Right kidney (tissue), 1 donor: ENCODE data around the gene SHISA6.
"Not testable (repeated sequence)": the region's sequence is repeated elsewhere in the genome, so short reads cannot be mapped to it uniquely, and the experiment has no call there.

Experiments
- DNase-seq: peaks from one replicate; pipeline ENCODE4 v3.0.0-alpha.2; 2016

SHISA6 gene

GRCh38 chr17:11302401-11303186 lies 61.6 kb downstream of the SHISA6 start:
- DNase-seq: no peak

DNA sequence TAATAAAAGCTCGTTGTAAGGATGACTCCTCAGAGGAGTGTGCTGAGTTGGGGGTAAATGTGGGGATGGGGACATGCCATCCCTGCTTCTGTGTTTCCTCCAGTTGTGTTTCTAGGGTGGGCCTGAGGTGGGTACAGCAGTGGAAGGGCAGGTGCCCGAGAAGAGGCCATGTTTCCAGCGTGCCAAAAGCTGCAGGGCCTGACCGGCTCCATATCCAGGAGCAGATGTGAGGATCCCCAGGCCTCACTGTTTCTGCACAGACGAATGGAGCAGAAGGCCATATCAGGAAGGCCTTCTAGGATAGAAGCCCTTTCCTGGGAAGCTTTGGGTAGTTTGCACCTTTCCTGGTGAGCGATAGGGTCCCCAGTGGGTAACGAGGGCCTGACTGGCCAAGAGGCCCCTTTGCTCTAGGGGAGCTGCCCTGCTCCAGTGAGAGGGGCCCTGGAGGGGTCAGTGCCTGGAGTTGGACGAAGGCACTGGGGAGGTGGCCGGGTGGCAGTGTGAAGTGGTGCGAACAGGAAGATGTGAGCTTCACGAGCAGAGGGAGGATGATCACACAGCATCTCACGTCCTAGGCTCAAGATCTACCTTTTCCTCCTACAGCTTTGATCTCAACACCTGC lies 62.9 kb downstream of the SHISA6 start:
- no peak for DNase-seq

DNA sequence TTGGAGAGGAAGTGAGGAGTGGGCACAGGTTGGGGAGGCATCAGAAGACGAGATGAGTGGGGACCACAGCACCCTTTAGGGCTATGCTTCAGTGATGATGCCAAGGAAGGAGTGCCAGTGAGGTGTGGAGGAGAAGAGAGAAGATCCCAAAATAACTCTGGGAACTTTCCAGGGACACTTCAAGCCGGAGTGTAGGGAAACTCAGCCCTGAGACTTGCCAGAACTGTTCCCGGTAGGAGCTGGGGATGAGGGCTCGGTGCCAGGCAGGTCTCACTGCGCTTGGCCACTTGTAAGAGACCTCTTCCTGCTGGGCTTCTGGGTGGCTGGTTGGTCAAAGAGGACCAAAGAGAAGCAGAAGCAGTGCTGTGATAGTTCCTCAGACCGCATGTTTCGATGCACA lies 63.6 kb downstream of the SHISA6 start:
- no peak for DNase-seq

GRCh38 chr17:11305524-11305923 lies 64.5 kb downstream of the SHISA6 start:
- no peak for DNase-seq

DNA sequence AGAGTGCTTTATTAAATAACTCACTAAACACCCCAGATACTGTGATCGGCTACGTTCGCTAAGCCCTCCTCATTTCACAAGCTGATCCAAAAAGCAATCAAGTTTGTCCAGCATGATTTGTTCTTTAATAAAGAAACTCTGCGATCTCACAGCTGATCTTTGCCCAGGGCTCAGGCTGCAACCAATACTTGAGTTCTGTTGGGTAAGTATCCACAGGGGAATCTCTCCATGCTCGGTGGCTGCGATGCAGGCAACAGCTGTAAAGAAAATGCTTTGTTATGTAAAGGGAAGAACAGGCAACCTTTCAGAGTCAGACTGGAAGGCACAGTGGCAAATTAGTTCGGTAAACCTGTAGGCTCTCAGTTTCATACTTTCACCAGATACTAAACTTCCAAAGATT lies 67.5 kb downstream of the SHISA6 start:
- no peak for DNase-seq

- DNase-seq: no peak
Observed at GRCh38 chr17:11309033-11309432, 68.0 kb downstream of the SHISA6 start.

DNA sequence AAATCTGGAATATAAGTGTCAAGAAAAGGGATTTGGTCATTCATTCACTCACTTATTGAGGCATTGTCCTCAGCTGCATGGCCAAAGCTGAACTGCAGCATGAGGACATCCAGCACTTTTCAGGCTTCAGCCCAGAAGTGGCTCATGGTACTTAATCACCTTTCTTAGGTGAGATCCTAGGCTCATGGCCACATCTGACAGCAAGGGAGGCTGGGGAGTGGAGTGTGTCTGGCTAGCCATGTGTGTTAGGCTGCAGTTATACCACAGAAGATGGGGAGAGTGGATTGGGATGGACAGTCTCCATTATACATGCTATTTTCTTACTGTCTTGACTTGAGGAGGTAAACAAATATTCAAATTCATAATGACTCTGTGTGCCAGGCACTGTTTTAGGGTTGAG lies 68.8 kb downstream of the SHISA6 start:
- no peak for DNase-seq

- not testable (repeated sequence) for DNase-seq
Observed at GRCh38 chr17:11316451-11316850, 75.4 kb downstream of the SHISA6 start.

GRCh38 chr17:11318207-11318606 lies 77.2 kb downstream of the SHISA6 start:
- no peak for DNase-seq

- DNase-seq: no peak
Observed at GRCh38 chr17:11319894-11320293, 78.9 kb downstream of the SHISA6 start.

DNA sequence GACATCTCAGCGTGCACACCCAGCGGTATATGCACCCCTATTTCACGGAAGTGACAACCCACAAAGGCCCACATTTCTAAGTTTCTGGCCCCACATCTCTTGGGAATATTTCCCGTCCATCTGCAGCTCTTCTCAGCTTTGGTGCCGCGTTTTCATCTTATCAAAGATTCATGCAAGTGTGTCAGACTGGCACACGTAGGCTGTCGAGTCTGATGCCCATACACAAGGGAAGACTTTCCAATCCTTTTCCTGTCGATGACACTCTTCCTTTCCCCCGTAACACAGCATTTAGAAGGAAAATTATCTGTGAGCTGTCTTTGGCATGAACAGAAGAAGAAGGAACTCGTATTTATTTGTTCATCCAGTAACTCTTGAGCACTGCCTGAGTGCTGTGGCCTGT lies 83.0 kb downstream of the SHISA6 start:
- DNase-seq: no peak

GRCh38 chr17:11324846-11325420 lies 83.9 kb downstream of the SHISA6 start:
- DNase-seq: no peak

DNA sequence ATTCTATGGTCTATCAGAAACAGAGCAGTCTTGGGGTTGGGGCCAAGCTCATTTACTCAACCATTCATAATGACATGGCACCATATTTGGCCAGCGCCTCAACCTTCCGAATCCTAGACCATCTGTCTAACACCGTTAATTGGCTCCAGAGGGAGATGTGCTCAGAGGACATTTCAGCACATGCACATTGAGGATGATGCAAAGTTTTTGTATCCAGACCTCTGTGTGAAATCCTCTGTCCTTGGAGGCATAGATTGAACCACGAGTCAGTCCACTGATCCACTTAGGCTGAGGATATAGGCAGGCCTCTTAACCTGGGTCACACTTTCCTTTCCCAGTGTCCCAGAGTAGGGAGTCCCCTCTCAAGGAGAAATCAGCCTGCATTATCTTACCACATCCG lies 85.5 kb downstream of the SHISA6 start:
- DNase-seq: no peak

GRCh38 chr17:11328770-11329169 lies 87.8 kb downstream of the SHISA6 start:
- no peak for DNase-seq

- DNase-seq: no peak
Observed at GRCh38 chr17:11330006-11330405, 89.0 kb downstream of the SHISA6 start.

GRCh38 chr17:11330826-11331225 lies 89.8 kb downstream of the SHISA6 start:
- no peak for DNase-seq

DNA sequence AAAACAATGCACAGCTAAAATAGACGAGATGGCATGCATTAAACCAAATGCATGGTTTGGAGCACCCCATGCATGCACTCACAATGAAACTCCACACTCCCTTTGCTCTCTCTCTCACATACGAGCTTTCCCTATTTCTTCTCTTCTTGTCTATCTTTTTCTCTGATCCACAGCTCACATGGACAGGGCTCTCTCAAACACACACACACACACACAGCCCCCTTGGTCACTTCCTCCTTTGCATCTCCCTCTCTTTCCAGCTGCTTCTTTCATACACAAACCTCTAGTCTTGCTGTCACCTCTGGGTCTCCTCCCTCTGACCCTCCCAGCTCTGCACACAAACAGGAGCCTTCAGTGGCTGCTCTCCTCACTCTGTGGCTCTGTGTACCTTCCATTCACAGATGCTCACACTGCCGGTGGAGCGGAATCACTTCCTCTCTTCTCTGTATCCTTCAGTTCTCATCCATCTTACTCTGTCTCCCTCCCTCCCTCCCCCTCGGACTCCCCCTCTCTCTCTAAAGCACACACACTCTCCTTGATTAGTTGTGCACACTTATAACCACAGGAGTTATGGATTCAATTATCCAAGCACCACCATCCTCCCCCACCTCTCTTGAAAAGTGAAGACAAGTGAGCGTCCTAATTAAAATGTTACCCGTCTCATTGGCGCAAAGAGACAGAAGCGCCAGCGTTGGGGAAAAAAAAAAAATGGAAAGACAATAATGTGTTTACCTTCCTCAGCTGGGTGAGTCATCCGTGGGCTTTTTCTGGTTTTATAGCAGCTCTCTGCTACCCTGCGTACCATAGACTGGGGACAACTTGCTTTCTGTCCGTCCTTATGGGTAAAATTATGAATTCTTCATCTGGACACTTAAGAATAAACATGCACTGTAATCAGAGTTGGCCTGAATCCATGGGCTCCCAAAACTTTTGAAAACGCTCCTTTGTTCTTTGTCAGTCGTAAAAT lies 90.8 kb downstream of the SHISA6 start:
- DNase-seq: no peak

DNA sequence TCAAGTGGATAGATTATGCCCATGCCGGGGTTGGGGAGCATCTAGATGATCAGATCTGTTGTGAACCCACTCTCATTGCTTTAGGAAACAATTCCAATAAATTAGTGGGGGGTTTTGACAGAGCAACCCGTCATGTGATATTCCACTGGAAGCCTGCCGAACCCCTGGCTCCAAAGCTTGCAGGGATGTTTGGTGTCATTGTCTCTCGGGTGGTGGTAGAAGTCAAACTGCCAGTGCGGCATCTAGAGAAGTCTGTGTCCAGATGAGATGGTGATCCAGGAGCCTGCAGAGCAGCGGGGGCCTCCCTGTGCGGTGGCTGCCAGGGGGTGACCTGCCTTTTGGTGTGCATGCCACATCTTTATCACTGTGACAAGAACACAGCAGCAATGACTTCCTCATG lies 91.7 kb downstream of the SHISA6 start:
- no peak for DNase-seq

- no peak for DNase-seq
Observed at GRCh38 chr17:11334493-11334892, 93.5 kb downstream of the SHISA6 start.

DNA sequence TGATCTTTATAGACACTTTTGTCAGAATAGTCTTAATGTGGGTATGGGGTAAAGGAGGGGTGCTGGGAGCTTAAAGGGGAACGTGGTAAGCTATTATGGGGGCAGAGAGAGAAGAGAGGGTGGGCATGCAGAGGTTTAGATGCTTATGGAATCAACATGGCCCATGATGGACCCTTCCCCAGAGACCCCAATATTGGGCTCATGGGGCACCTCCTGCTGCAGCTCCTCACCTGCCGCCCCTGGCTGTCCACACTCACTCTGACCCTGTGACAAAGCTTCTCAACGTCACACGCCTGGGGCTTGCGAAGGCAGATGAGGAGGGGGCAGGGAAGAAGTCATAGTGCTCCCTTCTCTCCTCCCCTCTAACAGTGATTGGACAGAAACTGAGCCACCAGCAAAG lies 95.3 kb downstream of the SHISA6 start:
- DNase-seq: no peak

DNA sequence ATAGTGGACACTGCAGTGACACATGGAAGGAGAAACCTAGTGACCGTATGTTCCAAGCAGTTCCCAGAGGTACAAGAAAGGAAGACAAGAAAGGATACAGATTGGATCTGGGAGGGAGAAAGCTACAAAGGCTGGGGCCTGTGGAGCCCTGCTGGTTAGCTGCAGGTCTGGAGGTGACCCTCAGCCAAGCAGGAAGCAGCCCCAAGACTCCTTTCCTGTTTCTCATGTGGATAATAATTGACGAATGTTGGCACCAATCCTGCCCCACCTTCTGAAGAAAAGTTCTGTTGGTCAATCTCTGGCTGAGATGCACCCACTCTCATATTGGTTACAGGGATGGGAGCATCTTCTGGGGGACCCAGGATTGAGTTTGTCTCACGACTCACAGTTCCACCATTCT lies 99.8 kb downstream of the SHISA6 start:
- no peak for DNase-seq

- no peak for DNase-seq
Observed at GRCh38 chr17:11342138-11342537, 101.1 kb downstream of the SHISA6 start.

DNA sequence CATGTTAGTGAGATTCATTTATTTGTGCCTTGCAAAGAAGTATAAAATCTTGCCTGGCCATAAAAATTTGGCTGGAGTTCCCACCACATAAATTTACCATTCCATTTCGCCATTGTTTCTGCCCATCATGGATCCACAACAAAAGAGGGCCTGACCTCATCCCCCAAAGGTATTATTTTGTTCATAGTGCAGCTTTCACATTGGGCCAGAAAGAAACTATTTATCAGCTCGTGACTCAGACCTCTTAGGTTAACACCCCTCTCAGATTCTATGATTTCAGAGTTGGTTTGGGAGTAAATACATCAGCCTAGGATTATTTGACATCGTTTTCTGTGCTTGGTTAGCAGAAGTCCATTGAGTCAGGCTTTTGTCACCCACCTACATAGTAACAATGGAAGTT lies 108.1 kb downstream of the SHISA6 start:
- no peak for DNase-seq
